Left cardiac atrium (tissue), 4 donors: Measurements from ENCODE around the gene MAPRE2. TPM values are rescaled to one million over a fixed set of nuclear protein-coding genes. Genes with fewer than 3 reads are reported as not detected.
A peak's percentile ranks its signal among the peaks of the same experiment; 100 is the strongest.

Experiments
- ATAC-seq, 2 donors: fragments of 200-7000 bp; cut with Tn5 transposase; one replicate each; pipeline ENCODE4 v1.9.1; 2020; ENCODE audit warnings: mild to moderate bottlenecking in 2 of 2, moderate library complexity in 2 of 2
- DNase-seq: peaks from one replicate; pipeline ENCODE4 v3.0.0-alpha.2; 2020
- intact Hi-C, 2 donors: fragments of 100-400 bp; cut with DNase I; formaldehyde crosslinking; loops; one replicate each; pipeline versions ENCODE4 v1.14.1 to v1.15.1; 2022 to 2023
- total RNA-seq, 2 donors: library from RNA; stranded (reverse); fragmentation: NEBNext Ultra II Directional; extraction: Animal tissue kit (Norgen Biotek cat#: 25700); gene quantifications; one replicate each; pipeline ENCODE4 v1.2.1, GENCODE V29; 2021
- donor health status: DM: no; HTN: yes; CAD: no.
- donor health status: DM: no; HTN: yes; CAD: no; lungs with severe emphysema.
- donor health status: DM: yes; HTN: yes; CAD: no.
- donor health status: Dilated cardiomyopathy.

Gene MAPRE2
- total RNA-seq, 2 donors from 2014 or later = 67.1 to 83.4 TPM

- intact Hi-C loops = no loop called here
- no peak for ATAC-seq
- no peak for DNase-seq
Measured at GRCh38 chr18:35183886-35184285, 142.7 kb downstream of the MAPRE2 start.

- ATAC-seq (peak in 1 of 2 donors; percentile 33), DNase-seq (no peak)
- intact Hi-C loops = no loop called here
Measured at GRCh38 chr18:35185771-35186170, 144.6 kb downstream of the MAPRE2 start.

DNA sequence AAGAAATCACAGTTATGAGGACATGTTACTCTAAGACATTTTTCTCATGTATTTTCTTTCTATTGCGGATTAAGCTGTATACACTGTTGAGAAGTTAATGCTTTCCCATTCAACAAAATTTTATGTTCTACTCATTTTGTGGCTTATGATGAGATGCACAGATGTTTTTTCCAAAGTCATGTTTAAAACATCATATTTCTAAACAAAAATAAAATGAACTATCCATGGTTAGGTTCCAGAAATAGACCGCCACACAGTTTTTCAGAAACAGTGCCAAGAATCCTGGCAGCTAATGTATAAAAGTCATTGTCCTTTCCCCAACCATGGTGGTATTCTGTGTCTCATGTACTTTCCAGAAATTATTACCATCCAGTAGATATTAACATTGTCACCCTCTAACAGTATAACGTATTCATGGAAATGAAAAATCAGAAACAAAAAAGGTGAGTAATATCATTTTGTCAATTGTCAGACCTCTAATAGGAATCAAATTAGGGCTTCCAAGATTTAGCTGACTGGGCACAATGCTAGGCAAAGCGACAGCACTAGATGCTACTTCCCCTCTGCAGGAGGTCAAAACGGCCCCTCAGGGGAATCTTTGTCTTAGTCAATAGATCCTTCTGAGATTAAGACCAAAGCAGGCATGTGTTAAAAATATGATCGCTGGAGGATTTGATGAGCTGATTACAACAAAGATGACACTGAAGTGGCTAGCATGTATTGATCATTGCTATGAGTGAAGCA, 145.2 kb downstream of the MAPRE2 start:
- ATAC-seq = no peak
- intact Hi-C loops = no loop called here
- no peak for DNase-seq

DNA sequence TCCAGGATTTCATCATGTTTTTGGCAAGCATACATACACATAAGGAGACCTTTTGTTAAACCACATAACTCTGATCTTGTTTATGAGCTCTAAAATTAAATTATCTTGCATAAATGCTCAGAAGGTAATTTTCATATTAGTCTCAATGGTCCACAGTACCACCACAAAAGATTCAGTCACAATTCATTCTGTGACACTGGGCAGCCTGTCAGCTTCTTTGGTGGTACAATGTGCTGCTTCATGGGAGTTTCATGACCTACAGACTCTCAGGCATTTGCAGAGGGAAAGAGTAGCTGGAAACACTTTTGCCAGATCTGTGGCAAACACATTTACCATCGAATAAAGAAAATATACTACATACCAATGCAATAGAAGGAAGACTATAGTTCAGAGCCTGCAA, 148.3 kb downstream of the MAPRE2 start:
- intact Hi-C loops = no loop called here
- no peak for DNase-seq

DNA sequence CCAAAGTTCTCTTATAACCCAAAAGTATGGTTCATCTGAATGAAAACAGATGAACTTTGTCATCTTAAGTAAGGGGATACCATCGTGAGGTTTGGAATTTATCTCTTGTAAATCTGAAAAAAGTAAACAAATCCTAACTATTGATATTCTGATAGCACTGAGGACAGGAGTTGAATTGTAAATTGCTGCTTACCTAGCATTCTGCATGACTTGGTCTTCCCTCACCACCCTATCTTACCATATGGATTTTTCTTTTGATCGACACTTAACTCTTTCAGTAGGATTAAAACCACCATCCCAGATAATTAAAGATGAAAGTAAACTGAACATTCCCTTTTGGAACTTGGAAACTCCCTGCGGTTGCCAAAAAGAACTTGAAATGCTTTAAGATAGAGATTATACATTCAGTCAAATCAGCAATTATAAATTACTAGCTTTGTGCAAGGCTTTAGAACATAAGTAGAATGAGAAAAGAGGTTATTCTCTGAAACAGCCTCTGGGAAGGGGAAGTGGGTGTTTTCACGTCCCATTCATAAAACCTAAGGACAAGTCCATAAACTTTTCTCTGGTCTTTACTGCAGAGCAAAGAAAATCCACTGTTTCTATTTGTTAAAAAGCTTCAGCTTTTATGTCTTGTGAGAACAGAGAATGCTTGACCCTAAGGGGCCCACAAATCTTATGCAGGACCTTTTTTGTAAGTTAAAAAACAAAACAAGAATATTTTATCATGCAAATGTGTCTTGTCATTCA, 149.9 kb downstream of the MAPRE2 start:
- intact Hi-C loops = no loop called here
- DNase-seq (no peak), ATAC-seq (no peak)

More for the DNA sequence above, 148.3 kb downstream of the MAPRE2 start:
- no peak for ATAC-seq

- intact Hi-C loops = no loop called here
- DNase-seq = no peak
- no peak for ATAC-seq
Measured at GRCh38 chr18:35191698-35192025, 150.4 kb downstream of the MAPRE2 start.

- ATAC-seq (no peak), DNase-seq (no peak)
- intact Hi-C loops = no loop called here
Measured at GRCh38 chr18:35192415-35192814, 151.2 kb downstream of the MAPRE2 start.

Other genes starting within 250 kb of the MAPRE2 start
- gene ZNF397, start 199.6 kb downstream of the MAPRE2 start, total RNA-seq = 10 to 100 TPM; 16.1 to 17.9 TPM
- 10 to 100 TPM; 13.3 to 19.1 TPM for gene ZSCAN30, start 248.8 kb downstream of the MAPRE2 start, total RNA-seq